HepG2 (cell line): ENCODE data around the gene MAPK12. TPM values are rescaled to one million over a fixed set of nuclear protein-coding genes. Genes with fewer than 3 reads are reported as not detected.

Source experiments
- ARHGAP35 ChIP-seq: sonication (generic); formaldehyde crosslinking; IDR thresholded peaks from 2 replicates; pipeline ENCODE4 v1.9.0; 2022; ENCODE audit warnings: mild to moderate bottlenecking, inconsistent platforms, moderate library complexity, missing genetic modification reagents, borderline replicate concordance
- ARID2 ChIP-seq: sonication (generic); formaldehyde crosslinking; IDR thresholded peaks from 2 replicates; pipeline ENCODE4 v1.8.1; 2022; ENCODE audit warnings: mild to moderate bottlenecking, missing genetic modification reagents, borderline replicate concordance
- ARID4A ChIP-seq: sonication (generic); formaldehyde crosslinking; IDR thresholded peaks from 2 replicates; pipeline ENCODE4 v1.5.0; 2020; ENCODE audit warnings: mild to moderate bottlenecking, missing genetic modification reagents, borderline replicate concordance
- EED ChIP-seq: sonication (generic); formaldehyde crosslinking; IDR thresholded peaks from 2 replicates; pipeline ENCODE4 v1.5.0; 2020; ENCODE audit warnings: mild to moderate bottlenecking, missing genetic modification reagents
- IKZF5 ChIP-seq: IDR thresholded peaks from 2 replicates; pipeline ENCODE4 v1.6.1; 2018; ENCODE audit warnings: missing genetic modification reagents, mild to moderate bottlenecking, missing compliant biosample characterization
- MTERF4 ChIP-seq: sonication (generic); formaldehyde crosslinking; IDR thresholded peaks from 2 replicates; pipeline ENCODE4 v1.8.0; 2023; ENCODE audit warnings: mild to moderate bottlenecking, missing genetic modification reagents
- MTF1 ChIP-seq: sonication (generic); formaldehyde crosslinking; IDR thresholded peaks from 2 replicates; pipeline ENCODE4 v1.5.0; 2020; ENCODE audit warnings: missing genetic modification reagents
- MTF2 ChIP-seq: sonication (generic); formaldehyde crosslinking; IDR thresholded peaks from 2 replicates; pipeline ENCODE4 v1.5.0; 2020; ENCODE audit warnings: missing genetic modification reagents, borderline replicate concordance
- MXI1 ChIP-seq: IDR thresholded peaks from 3 replicates; pipeline ENCODE4 v1.6.1; 2012; ENCODE audit warnings: low read depth, low read length, inconsistent platforms, borderline replicate concordance
- NKX3-1 ChIP-seq: sonication (generic); formaldehyde crosslinking; IDR thresholded peaks from 2 replicates; pipeline ENCODE4 v1.5.0; 2020; ENCODE audit warnings: missing genetic modification reagents
- POGK ChIP-seq: sonication (generic); formaldehyde crosslinking; conservative IDR thresholded peaks from 2 replicates; pipeline ENCODE4 v1.8.0; 2022; ENCODE audit warnings: mild to moderate bottlenecking, moderate library complexity, missing genetic modification reagents
- RORA ChIP-seq: sonication (generic); formaldehyde crosslinking; IDR thresholded peaks from 2 replicates; pipeline ENCODE4 v1.5.0; 2020; ENCODE audit warnings: mild to moderate bottlenecking, missing genetic modification reagents, moderate library complexity
- SIN3A ChIP-seq: IDR thresholded peaks from 2 replicates; pipeline ENCODE4 v1.6.1; 2011; ENCODE audit warnings: low read depth, mild to moderate bottlenecking, control low read depth, low read length, borderline replicate concordance
- SMYD3 ChIP-seq: sonication (generic); formaldehyde crosslinking; IDR thresholded peaks from 2 replicates; pipeline ENCODE4 v1.8.1; 2023; ENCODE audit warnings: mild to moderate bottlenecking, missing genetic modification reagents
- STAG1 ChIP-seq: sonication (generic); formaldehyde crosslinking; IDR thresholded peaks from 2 replicates; pipeline ENCODE4 v1.4.0; 2020; ENCODE audit warnings: missing genetic modification reagents
- ZNF225 ChIP-seq: sonication (generic); formaldehyde crosslinking; IDR thresholded peaks from 2 replicates; pipeline ENCODE4 v1.4.0; 2020; ENCODE audit warnings: mild to moderate bottlenecking, missing genetic modification reagents
- ZNF24 ChIP-seq: fragments of 450-650 bp; IDR thresholded peaks from 2 replicates; pipeline ENCODE4 v1.6.1; 2017; ENCODE audit warnings: antibody characterized with exemption, mild to moderate bottlenecking
- ZNF780A ChIP-seq: sonication (generic); formaldehyde crosslinking; IDR thresholded peaks from 2 replicates; pipeline ENCODE4 v1.8.0; 2022; ENCODE audit warnings: mild to moderate bottlenecking, missing genetic modification reagents, moderate library complexity
- polyA plus RNA-seq, 8 experiments: library from polyadenylated mRNA; depleted of rRNA in 3 of 8; stranded (reverse) in 7 of 8; unstranded in 1 of 8; fragments of >200 nt; fragmentation: Illumina TruSeq in 4 of 8; extraction: Trizol in 4 of 8; gene quantifications; 2 replicates each; pipeline versions ENCODE4 v1.2.1 to v1.2.3, GENCODE V29; 2011 to 2016; ENCODE audit warnings: low read depth in 4 of 8, missing spikeins in 1 of 8, mixed read lengths in 1 of 8; ENCODE audit not compliant: insufficient read depth in 1 of 8
- total RNA-seq, 5 experiments: library from RNA; depleted of rRNA; stranded (reverse); fragments of >200 nt; fragmentation: Illumina TruSeq; extraction: Trizol; gene quantifications; 2 replicates each; pipeline ENCODE4 v1.2.3, GENCODE V29; 2016; ENCODE audit warnings: low read depth in 1 of 5
- TF ChIP-seq, protein P1 (sequence below): IDR thresholded peaks from 2 replicates; pipeline ENCODE4 v1.6.1; 2016; ENCODE audit warnings: mild to moderate bottlenecking

MAPK12 gene
- total and polyA plus RNA-seq, 2 of the 13 experiments (the other 11 are each of a cell fraction or from before 2014, with no cell fraction given) = 22.2 to 23.3 TPM

DNA sequence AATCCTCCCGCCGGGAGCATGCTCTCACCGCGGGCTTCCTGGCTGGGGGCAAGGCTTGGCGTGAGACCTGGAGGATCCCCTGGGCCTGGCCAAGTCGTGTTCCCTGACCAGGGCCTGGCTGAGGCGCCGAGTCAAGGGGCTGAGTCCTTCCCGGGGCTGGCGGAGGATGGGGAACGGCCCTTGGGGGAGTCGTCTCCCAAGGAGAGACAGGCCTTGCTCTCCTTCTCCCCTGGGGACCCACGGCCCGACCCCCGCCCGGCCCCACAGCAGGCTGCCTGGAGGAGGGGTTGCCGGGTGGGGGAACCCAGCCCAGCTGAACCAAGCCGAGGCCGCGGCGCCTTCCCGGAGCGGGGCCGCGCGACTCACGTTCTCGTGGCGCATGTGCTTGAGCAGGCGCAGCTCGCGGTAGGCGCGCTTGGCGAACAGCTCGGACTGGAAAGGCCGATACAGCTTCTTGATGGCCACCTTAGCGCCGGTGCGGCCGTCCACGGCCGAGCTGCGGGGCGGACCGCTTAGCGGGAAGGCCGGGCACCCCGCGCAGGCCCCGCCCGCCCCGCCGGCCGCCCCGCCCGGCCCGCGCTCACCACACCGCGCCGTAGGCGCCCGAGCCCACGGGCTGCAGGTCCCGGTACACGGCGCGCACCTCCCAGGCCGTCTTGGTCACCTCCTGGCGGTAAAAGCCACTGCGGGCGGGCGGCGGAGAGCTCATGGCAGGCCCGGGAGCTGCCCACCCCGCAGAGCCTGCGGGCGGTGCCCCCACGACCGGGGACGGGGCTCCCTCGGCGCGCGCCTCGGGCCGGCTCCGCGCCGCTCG is 475 bp downstream of the MAPK12 start (continued):
- TF ChIP-seq ZNF225 (CRISPR knock-in tag) (0 out of 2 replicates have a peak, but pooled peaks have one; percentile 24), RORA (CRISPR knock-in tag) (no peak), NKX3-1 (CRISPR knock-in tag) (no peak), MTERF4 (CRISPR knock-in tag) (no peak), MTF2 (CRISPR knock-in tag) (no peak), SMYD3 (CRISPR knock-in tag) (no peak), MXI1 (0 out of 3 replicates have a peak, but pooled peaks have one; percentile 1), ZNF24 (no peak), STAG1 (CRISPR knock-in tag) (no peak), EED (CRISPR knock-in tag) (no peak), ARID4A (peak; percentile 53), MTF1 (CRISPR knock-in tag) (no peak), ARHGAP35 (CRISPR knock-in tag) (0 out of 2 replicates have a peak, but pooled peaks have one; percentile 67), ZNF780A (CRISPR knock-in tag) (no peak), IKZF5 (CRISPR knock-in tag) (0 out of 2 replicates have a peak, but pooled peaks have one; percentile 50), SIN3A (no peak), POGK (CRISPR knock-in tag) (no peak), ARID2 (no peak)
- TF ChIP-seq, protein P1, sequence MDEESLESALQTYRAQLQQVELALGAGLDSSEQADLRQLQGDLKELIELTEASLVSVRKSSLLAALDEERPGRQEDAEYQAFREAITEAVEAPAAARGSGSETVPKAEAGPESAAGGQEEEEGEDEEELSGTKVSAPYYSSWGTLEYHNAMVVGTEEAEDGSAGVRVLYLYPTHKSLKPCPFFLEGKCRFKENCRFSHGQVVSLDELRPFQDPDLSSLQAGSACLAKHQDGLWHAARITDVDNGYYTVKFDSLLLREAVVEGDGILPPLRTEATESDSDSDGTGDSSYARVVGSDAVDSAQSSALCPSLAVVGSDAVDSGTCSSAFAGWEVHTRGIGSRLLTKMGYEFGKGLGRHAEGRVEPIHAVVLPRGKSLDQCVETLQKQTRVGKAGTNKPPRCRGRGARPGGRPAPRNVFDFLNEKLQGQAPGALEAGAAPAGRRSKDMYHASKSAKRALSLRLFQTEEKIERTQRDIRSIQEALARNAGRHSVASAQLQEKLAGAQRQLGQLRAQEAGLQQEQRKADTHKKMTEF (CRISPR knock-in tag) = peak; percentile 52; the same call in 1 of the 2 replicates
